Occipital lobe (tissue), 2 donors: ENCODE data around the gene DOLPP1. TPM values are rescaled to one million over a fixed set of nuclear protein-coding genes. Genes with fewer than 3 reads are reported as not detected.

Experiments used
- DNase-seq: peaks from one replicate; lab custom pipeline; 2025; lab: John Stamatoyannopoulos, UW
- total RNA-seq: library from RNA; depleted of rRNA; stranded (reverse); fragments of >200 nt; gene quantifications from one replicate; pipeline ENCODE4 v1.2.3, GENCODE V29; 2014

The DOLPP1 gene
- total RNA-seq, 1 donor from 2014 or later: 16.5 TPM

GRCh38 chr9:129138144-129138462, 57.2 kb downstream of the DOLPP1 start:
- DNase-seq: no peak

DNA sequence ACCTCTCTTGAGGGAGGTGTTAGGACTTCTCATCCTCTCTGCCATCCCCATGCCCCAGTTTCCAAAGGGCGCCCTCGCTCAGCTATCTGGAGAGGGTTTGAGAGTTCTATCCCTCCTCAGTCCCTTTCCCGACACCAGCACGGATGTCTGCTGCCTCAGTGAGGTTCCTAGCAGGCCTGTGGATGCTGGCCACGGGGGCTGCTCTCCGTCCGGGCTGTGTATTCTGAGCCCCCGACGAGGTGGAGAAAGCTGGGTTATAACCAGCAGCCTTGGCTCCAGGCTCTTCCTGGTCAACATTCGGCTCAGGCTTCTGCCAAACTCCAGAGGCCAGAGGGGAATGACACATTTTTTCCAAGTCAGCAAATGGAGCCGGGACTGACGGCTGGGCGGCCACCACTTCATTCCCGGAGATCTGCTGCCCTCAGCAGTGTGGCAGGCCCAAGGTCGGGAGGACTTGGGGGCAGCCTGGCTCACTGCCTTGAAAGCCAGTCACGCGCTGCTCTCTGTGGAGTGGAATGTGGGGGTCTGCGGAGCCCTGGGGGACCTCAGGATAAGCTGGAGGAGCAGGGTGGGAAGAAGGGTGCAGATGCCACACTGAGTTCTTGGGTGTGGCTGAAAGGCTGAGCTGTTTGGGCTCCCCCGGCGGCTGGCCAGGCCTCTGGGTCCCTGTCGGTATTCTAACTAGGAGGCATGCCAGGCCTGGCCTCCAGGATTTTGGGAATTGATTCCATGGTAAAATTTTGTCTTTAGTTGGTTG, 57.7 kb downstream of the DOLPP1 start:
- no peak for DNase-seq

GRCh38 chr9:129139233-129139992, 58.5 kb downstream of the DOLPP1 start:
- peak; percentile 64 for DNase-seq

GRCh38 chr9:129139993-129140396, 59.1 kb downstream of the DOLPP1 start:
- peak; percentile 88 for DNase-seq

Other genes starting within 250 kb of the DOLPP1 start
- gene KYAT1, start 199.2 kb upstream of the DOLPP1 start, total RNA-seq: 9.0 TPM
- 20.4 TPM for gene LRRC8A, start 199.0 kb upstream of the DOLPP1 start, total RNA-seq
- 1.1 TPM for gene PHYHD1, start 160.1 kb upstream of the DOLPP1 start, total RNA-seq
- 14.7 TPM for gene DOLK, start 133.5 kb upstream of the DOLPP1 start, total RNA-seq
- gene NUP188, start 133.4 kb upstream of the DOLPP1 start, total RNA-seq: 17.8 TPM
- 56.6 TPM for gene SH3GLB2, start 52.8 kb upstream of the DOLPP1 start, total RNA-seq
- gene MIGA2, start 44.5 kb upstream of the DOLPP1 start, total RNA-seq: 18.4 TPM
- 13.6 TPM for gene CRAT, start 29.7 kb downstream of the DOLPP1 start, total RNA-seq
- gene PTPA, start 30.3 kb downstream of the DOLPP1 start, total RNA-seq: 57.9 TPM
- 44.3 TPM for gene IER5L, start 97.2 kb downstream of the DOLPP1 start, total RNA-seq